Naive B cell (primary cell): ENCODE measurements around the gene ITM2B. TPM values are rescaled to one million over a fixed set of nuclear protein-coding genes. Genes with fewer than 3 reads are reported as not detected.
A peak's percentile ranks its signal among the peaks of the same experiment; 100 is the strongest.

ENCODE experiments used
- ATAC-seq, 2 donors: fragments of 150-1000 bp; cut with Tn5 transposase; 2 replicates each; pipeline ENCODE4 v1.10.0; 2021; ENCODE audit warnings: low read depth in 2 of 2, mild to moderate bottlenecking in 2 of 2, moderate library complexity in 2 of 2
- DNase-seq: peaks from one replicate; pipeline ENCODE4 v3.0.0; 2022
- H3K27ac Mint-ChIP-seq, 6 donors: one replicate each; pipeline ENCODE4 v1.8.0; 2020 to 2022; ENCODE audit warnings: mild to moderate bottlenecking in 6 of 6, mixed read lengths in 6 of 6, moderate library complexity in 5 of 6, inconsistent platforms in 2 of 6
- H3K27me3 Mint-ChIP-seq, 3 donors: one replicate each; pipeline ENCODE4 v1.8.0; 2021 to 2022; ENCODE audit warnings: mixed read lengths in 3 of 3, mild to moderate bottlenecking in 1 of 3
- H3K36me3 Mint-ChIP-seq, 2 donors: one replicate each; pipeline ENCODE4 v1.8.0; 2020 to 2022; ENCODE audit warnings: mixed read lengths in 2 of 2, inconsistent platforms in 1 of 2, mild to moderate bottlenecking in 1 of 2
- H3K4me1 Mint-ChIP-seq, 3 donors: one replicate each; pipeline ENCODE4 v1.8.0; 2020 to 2022; ENCODE audit warnings: mixed read lengths in 3 of 3, inconsistent platforms in 1 of 3, mild to moderate bottlenecking in 1 of 3, moderate library complexity in 1 of 3
- H3K4me3 Mint-ChIP-seq, 8 donors: one replicate each; pipeline ENCODE4 v1.8.0; 2020 to 2022; ENCODE audit warnings: mild to moderate bottlenecking in 8 of 8, mixed read lengths in 8 of 8, moderate library complexity in 8 of 8, inconsistent platforms in 2 of 8
- H3K9me3 Mint-ChIP-seq, 7 donors: one replicate each; pipeline ENCODE4 v1.8.0; 2020 to 2022; ENCODE audit warnings: mixed read lengths in 7 of 7, mild to moderate bottlenecking in 5 of 7, inconsistent platforms in 2 of 7, moderate library complexity in 1 of 7
- polyA plus RNA-seq, 6 donors: library from polyadenylated mRNA; unstranded; fragments of 300-500 nt; fragmentation: Illumina TruSeq; gene quantifications; one replicate each; pipeline ENCODE4 v1.2.3, GENCODE V29; 2021; ENCODE audit warnings: low read depth in 6 of 6

ITM2B gene
- polyA plus RNA-seq, 6 donors from 2014 or later = 633 to 911 (median 766) TPM

- no peaks in the 10 kb centered on the region for H3K36me3 Mint-ChIP-seq
- H3K9me3 Mint-ChIP-seq = no peaks in the 10 kb centered on the region
These were observed 42.5 kb downstream of the ITM2B start for GRCh38 chr13:48275507-48275906.

GRCh38 chr13:48278806-48279205, 45.8 kb downstream of the ITM2B start:
- Mint-ChIP-seq H3K36me3 (no peaks in the 10 kb centered on the region), H3K4me1 (peaks cover 9 to 12% (median 9%) of the 10 kb centered on the region in 3 donors), H3K9me3 (peaks cover 0 to 2% (median 0%) of the 10 kb centered on the region in 7 donors), H3K27ac (peak overlapping the region in 1 of 6 donors; percentile 35), H3K27me3 (no peaks in the 10 kb centered on the region), H3K4me3 (no peak overlapping the region)
- no peak for ATAC-seq
- DNase-seq = no peak

More at GRCh38 chr13:48275507-48275906, 42.5 kb downstream of the ITM2B start:
- Mint-ChIP-seq H3K27me3 (no peaks in the 10 kb centered on the region), H3K4me3 (no peak overlapping the region), H3K27ac (peak overlapping the region in 1 of 6 donors; percentile 69), H3K4me1 (peaks cover 7 to 9% (median 8%) of the 10 kb centered on the region in 3 donors)
- no peak for ATAC-seq
- no peak for DNase-seq

- DNase-seq (no peak), ATAC-seq (no peak)
- Mint-ChIP-seq H3K36me3 (peaks cover 0 to 8% of the 10 kb centered on the region in 2 donors), H3K4me1 (peaks cover 22 to 28% (median 26%) of the 10 kb centered on the region in 3 donors), H3K9me3 (peaks cover 0 to 4% (median 0%) of the 10 kb centered on the region in 7 donors), H3K27ac (no peak overlapping the region), H3K4me3 (no peak overlapping the region), H3K27me3 (no peaks in the 10 kb centered on the region)
These were observed 48.5 kb downstream of the ITM2B start for GRCh38 chr13:48281556-48281955.

- H3K36me3 Mint-ChIP-seq = no peaks in the 10 kb centered on the region
- H3K27ac Mint-ChIP-seq = no peak overlapping the region
- no peak for ATAC-seq
- no peak for DNase-seq
- H3K9me3 Mint-ChIP-seq = no peaks in the 10 kb centered on the region
- peaks cover 11 to 23% (median 15%) of the 10 kb centered on the region in 3 donors for H3K4me1 Mint-ChIP-seq
- no peaks in the 10 kb centered on the region for H3K27me3 Mint-ChIP-seq
- H3K4me3 Mint-ChIP-seq = no peak overlapping the region
These were observed 58.7 kb downstream of the ITM2B start for GRCh38 chr13:48291730-48292129.

- Mint-ChIP-seq H3K9me3 (no peaks in the 10 kb centered on the region), H3K36me3 (no peaks in the 10 kb centered on the region), H3K27me3 (no peaks in the 10 kb centered on the region), H3K27ac (peak overlapping the region in 1 of 6 donors; percentile 61), H3K4me3 (no peak overlapping the region), H3K4me1 (peaks cover 6 to 17% (median 7%) of the 10 kb centered on the region in 3 donors)
- no peak for ATAC-seq
- no peak for DNase-seq
These were observed 59.6 kb downstream of the ITM2B start for GRCh38 chr13:48292650-48293049.

GRCh38 chr13:48294653-48295052, 61.6 kb downstream of the ITM2B start:
- Mint-ChIP-seq H3K4me3 (no peak overlapping the region), H3K4me1 (peaks cover 6 to 11% (median 10%) of the 10 kb centered on the region in 3 donors), H3K9me3 (no peaks in the 10 kb centered on the region), H3K36me3 (no peaks in the 10 kb centered on the region), H3K27me3 (no peaks in the 10 kb centered on the region), H3K27ac (no peak overlapping the region)
- ATAC-seq (no peak), DNase-seq (no peak)

- no peaks in the 10 kb centered on the region for H3K9me3 Mint-ChIP-seq
- ATAC-seq (no peak), DNase-seq (no peak)
- H3K4me1 Mint-ChIP-seq = peaks cover 6 to 12% (median 11%) of the 10 kb centered on the region in 3 donors
- no peaks in the 10 kb centered on the region for H3K36me3 Mint-ChIP-seq
- no peak overlapping the region for H3K4me3 Mint-ChIP-seq
- no peak overlapping the region for H3K27ac Mint-ChIP-seq
- no peaks in the 10 kb centered on the region for H3K27me3 Mint-ChIP-seq
These were observed 62.3 kb downstream of the ITM2B start for GRCh38 chr13:48295271-48295670.

GRCh38 chr13:48296528-48296927, 63.5 kb downstream of the ITM2B start:
- peak overlapping the region in 2 of 6 donors; percentile 9 to 83 for H3K27ac Mint-ChIP-seq
- DNase-seq (no peak), ATAC-seq (no peak)
- no peak overlapping the region for H3K4me3 Mint-ChIP-seq
- peaks cover 6 to 12% (median 11%) of the 10 kb centered on the region in 3 donors for H3K4me1 Mint-ChIP-seq
- no peaks in the 10 kb centered on the region for H3K36me3 Mint-ChIP-seq
- H3K9me3 Mint-ChIP-seq = no peaks in the 10 kb centered on the region
- no peaks in the 10 kb centered on the region for H3K27me3 Mint-ChIP-seq

GRCh38 chr13:48297131-48297786, 64.3 kb downstream of the ITM2B start:
- Mint-ChIP-seq H3K4me3 (no peak overlapping the region), H3K27me3 (no peaks in the 10 kb centered on the region), H3K27ac (peak overlapping the region in 1 of 6 donors; percentile 83), H3K4me1 (peaks cover 6 to 12% (median 11%) of the 10 kb centered on the region in 3 donors), H3K36me3 (no peaks in the 10 kb centered on the region), H3K9me3 (no peaks in the 10 kb centered on the region)
- DNase-seq (no peak), ATAC-seq (no peak)

GRCh38 chr13:48299591-48299990, 66.6 kb downstream of the ITM2B start:
- Mint-ChIP-seq H3K36me3 (peaks cover 4% of the 10 kb centered on the region in 2 donors), H3K27ac (peak overlapping the region in 1 of 6 donors; percentile 64), H3K27me3 (no peaks in the 10 kb centered on the region), H3K4me1 (peaks cover 19 to 20% (median 20%) of the 10 kb centered on the region in 3 donors), H3K9me3 (peaks cover 0 to 4% (median 3%) of the 10 kb centered on the region in 7 donors), H3K4me3 (peak overlapping the region in 2 of 8 donors; percentile 14 to 62)
- no peak for ATAC-seq
- DNase-seq = no peak

GRCh38 chr13:48302871-48303358, 69.9 kb downstream of the ITM2B start:
- ATAC-seq = no peak
- DNase-seq = no peak

GRCh38 chr13:48303359-48304142, 70.5 kb downstream of the ITM2B start, which contains the start of gene RB1:
TSS of gene RB1 (plus strand) at chr13:48303751. CDS start at chr13:48303913, 162 bp downstream.
- peak; percentile 96 for DNase-seq
- peaks cover 24 to 32% (median 27%) of the 10 kb centered on the region in 3 donors for H3K4me1 Mint-ChIP-seq
- peaks cover 15 to 16% of the 10 kb centered on the region in 2 donors for H3K36me3 Mint-ChIP-seq
- peaks cover 0 to 16% (median 13%) of the 10 kb centered on the region in 7 donors for H3K9me3 Mint-ChIP-seq
- no peaks in the 10 kb centered on the region for H3K27me3 Mint-ChIP-seq
- peak within 1 kb of the TSS; percentile 100 for H3K27ac Mint-ChIP-seq
- ATAC-seq = peak; percentile 70 to 71
- H3K4me3 Mint-ChIP-seq = peak within 1 kb of the TSS; percentile 94 to 100 (median 98)

More at GRCh38 chr13:48302871-48303358, 69.9 kb downstream of the ITM2B start:
- Mint-ChIP-seq H3K27me3 (no peaks in the 10 kb centered on the region), H3K36me3 (peaks cover 15 to 16% of the 10 kb centered on the region in 2 donors), H3K4me1 (peaks cover 24 to 27% (median 25%) of the 10 kb centered on the region in 3 donors), H3K4me3 (peak overlapping the region; percentile 94 to 100 (median 98)), H3K9me3 (peaks cover 0 to 16% (median 13%) of the 10 kb centered on the region in 7 donors), H3K27ac (peak overlapping the region; percentile 100)

GRCh38 chr13:48304143-48304876, 71.3 kb downstream of the ITM2B start:
- Mint-ChIP-seq H3K27ac (peak overlapping the region; percentile 100), H3K4me3 (peak overlapping the region; percentile 94 to 100 (median 98)), H3K36me3 (peaks cover 15 to 16% of the 10 kb centered on the region in 2 donors), H3K27me3 (no peaks in the 10 kb centered on the region), H3K9me3 (peaks cover 0 to 16% (median 13%) of the 10 kb centered on the region in 7 donors), H3K4me1 (peaks cover 24 to 38% (median 29%) of the 10 kb centered on the region in 3 donors)
- DNase-seq (peak; percentile 88), ATAC-seq (peak; percentile 68 to 70)
